ENCODE results near the gene METAP2. TPM values are rescaled to one million over a fixed set of nuclear protein-coding genes. Genes with fewer than 3 reads are reported as not detected.

METAP2 gene
- total RNA-seq, 2 donors from 2014 or later: 50.7 to 60.3 TPM

DNA sequence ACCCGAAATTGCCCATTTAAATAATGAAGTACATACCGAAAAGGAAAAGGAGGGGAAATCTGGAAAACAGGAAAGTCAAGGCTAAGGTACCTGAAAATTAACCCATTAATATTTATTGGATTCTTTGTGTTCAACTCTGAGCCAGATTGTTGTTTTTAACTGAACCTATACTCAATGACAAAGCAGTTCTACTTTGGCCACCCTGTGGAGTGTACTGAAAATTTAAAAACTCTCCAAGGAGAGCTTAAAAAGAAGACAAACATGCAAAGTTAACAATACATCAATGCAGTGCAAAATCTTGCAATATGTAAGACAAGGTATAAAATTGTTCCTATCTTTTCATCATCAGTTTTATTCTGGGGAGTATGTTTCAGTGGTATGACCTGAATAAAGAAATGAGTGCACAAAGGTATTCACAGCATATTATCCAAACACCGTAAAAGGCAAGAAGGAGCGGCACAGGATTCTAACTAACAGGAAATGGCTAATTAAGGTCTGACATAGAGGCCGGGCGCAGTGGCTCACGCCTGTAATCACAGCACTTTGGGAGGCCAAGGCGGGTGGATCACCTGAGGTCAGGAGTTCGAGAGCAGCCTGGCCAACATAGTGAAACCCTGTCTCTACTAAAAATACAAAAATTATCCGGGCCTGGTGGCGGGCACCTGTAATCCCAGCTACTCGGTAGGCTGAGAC lies 75.6 kb downstream of the METAP2 start:
- no peaks in the 10 kb centered on the region for H3K9me3 ChIP-seq (ENCODE audit: control insufficient read depth, low read length, poor library complexity, severe bottlenecking)
- H3K27me3 Mint-ChIP-seq: peaks cover 18% of the 10 kb centered on the region
- no peak for ATAC-seq
- no peaks in the 10 kb centered on the region for H3K36me3 Mint-ChIP-seq (ENCODE audit: low read depth)
- peaks cover 22% of the 10 kb centered on the region for H3K4me1 Mint-ChIP-seq
- no peak for DNase-seq
- peak overlapping the region; percentile 68 for H3K27ac Mint-ChIP-seq
- peak overlapping the region; percentile 90 for H3K4me3 Mint-ChIP-seq

DNA sequence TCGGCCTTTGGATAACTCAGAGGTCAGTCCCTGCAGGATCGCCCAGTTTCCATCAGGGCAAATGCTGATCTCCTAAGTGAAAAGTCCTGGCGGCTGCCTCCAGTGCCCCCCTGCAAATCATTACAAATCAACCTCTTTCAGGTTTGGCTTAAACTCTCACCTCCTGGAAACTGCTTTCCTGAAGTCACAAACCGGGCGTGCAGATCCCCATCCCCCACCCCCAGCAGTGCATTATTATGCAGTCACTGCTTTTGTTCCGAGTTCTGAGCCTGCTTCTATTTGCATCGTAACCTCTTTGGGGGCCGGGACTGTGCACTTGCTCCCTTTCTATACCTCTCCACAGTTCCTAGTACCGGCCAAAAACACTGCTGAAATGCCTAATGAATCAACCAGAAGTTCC lies 77.4 kb downstream of the METAP2 start, which contains the start of gene USP44:
TSS of gene USP44 (minus strand) at position 172 of the 400 bp plus-strand sequence. CDS start 17,220 bp downstream, outside the sequence.
- ATAC-seq: no peak
- H3K27me3 Mint-ChIP-seq: peaks cover 13% of the 10 kb centered on the region
- H3K27ac Mint-ChIP-seq: no peak within 1 kb of the TSS
- peaks cover 17% of the 10 kb centered on the region for H3K4me1 Mint-ChIP-seq
- no peaks in the 10 kb centered on the region for H3K36me3 Mint-ChIP-seq (ENCODE audit: low read depth)
- peak within 1 kb of the TSS; percentile 61 for H3K4me3 Mint-ChIP-seq
- DNase-seq: no peak
- no peaks in the 10 kb centered on the region for H3K9me3 ChIP-seq (ENCODE audit: control insufficient read depth, low read length, poor library complexity, severe bottlenecking)

DNA sequence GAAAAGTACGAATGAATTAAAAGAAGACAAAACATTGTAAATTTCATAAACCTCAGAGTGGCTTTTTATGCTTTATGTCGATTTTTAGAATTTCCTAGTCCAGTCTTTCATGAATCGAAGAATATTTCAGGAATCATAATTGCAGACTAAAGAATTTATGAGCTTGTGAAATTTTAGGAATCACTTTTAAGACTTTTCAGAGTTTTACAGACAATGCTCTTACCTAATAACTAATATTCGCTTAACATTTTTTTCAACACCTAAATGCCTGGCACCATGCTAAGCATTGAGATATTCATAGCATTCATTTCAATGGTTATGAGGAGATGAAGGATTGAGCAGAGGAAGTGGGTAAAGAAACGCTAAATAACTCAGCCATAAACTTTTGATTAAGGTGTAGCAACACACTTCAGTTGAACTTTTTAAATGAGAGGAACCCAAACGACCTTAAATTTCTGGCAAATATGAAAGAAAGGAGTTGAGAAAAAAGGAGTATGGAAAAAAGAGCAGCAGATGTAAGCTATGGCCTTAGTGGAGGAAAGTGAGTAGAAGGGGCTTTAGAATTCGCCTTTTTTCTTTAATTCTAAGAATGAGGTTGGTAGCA lies 78.1 kb downstream of the METAP2 start:
- peak overlapping the region; percentile 61 for H3K4me3 Mint-ChIP-seq
- H3K27ac Mint-ChIP-seq: no peak overlapping the region
- DNase-seq: no peak
- no peaks in the 10 kb centered on the region for H3K36me3 Mint-ChIP-seq (ENCODE audit: low read depth)
- no peak for ATAC-seq
- H3K4me1 Mint-ChIP-seq: peaks cover 17% of the 10 kb centered on the region
- H3K27me3 Mint-ChIP-seq: peaks cover 7% of the 10 kb centered on the region
- H3K9me3 ChIP-seq (ENCODE audit: control insufficient read depth, low read length, poor library complexity, severe bottlenecking): no peaks in the 10 kb centered on the region

DNA sequence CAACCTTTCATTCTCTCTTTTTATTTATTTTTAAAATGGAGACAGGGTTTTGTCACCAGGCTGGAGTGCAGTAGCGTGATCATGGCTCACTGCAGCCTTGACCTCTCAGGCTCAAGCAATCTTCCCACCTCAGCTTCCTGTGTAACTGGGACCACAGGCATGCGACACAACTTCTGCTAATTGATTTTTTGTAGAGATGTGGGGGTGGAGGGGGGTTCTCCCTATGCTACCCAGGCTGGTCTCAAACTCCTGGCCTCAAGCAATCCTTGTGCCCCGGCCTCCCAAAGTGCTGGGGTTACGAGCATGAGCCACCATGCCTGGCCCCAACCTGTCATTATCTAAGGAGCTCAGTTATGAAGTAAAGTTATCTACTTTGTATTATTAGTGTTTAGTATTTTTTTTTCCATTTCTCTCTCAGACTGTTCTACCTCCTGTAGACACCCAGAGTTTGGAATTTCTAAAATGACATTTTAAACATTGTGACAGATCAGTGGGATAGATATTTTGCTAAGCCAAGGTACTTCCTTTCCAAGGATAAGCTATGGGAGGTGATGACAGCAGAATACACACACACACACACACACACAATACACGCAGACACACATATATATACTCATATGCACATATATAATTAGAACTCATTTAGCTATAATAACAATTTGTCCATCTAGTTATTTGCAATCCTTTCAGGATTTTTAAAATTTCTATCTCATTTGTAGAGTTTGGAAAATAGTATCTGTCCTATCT lies 79.4 kb downstream of the METAP2 start:
- ATAC-seq (no peak), DNase-seq (no peak)

DNA sequence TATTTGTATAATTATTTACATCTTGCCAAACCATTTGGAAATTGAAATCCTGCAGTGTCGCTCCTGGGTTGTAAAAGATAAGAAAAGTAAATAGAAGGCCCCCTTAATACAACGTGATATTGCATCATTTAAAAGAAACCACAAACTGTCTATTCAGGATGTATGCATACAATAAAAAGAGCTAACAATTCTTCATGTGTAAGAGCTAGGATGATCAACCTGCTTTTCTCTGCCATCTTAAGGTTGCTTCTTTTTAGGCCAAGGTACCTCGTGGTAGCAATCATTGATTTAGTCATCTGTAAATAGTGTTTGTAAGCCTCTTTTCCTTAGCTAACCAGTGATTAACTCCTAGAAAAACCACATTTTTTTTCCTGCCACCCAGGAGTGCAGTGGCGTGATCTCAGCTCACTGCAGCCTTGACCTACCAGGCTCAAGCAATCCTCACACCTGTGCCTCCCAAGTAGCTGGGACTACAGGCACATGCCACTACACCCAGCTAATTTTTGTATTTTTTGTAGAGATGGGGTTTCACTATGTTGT lies 80.7 kb downstream of the METAP2 start:
- H3K9me3 ChIP-seq (ENCODE audit: control insufficient read depth, low read length, poor library complexity, severe bottlenecking): no peaks in the 10 kb centered on the region
- DNase-seq (no peak), ATAC-seq (no peak)
- H3K4me1 Mint-ChIP-seq: peaks cover 11% of the 10 kb centered on the region
- no peak overlapping the region for H3K27ac Mint-ChIP-seq
- peaks cover 4% of the 10 kb centered on the region for H3K27me3 Mint-ChIP-seq
- no peak overlapping the region for H3K4me3 Mint-ChIP-seq
- H3K36me3 Mint-ChIP-seq (ENCODE audit: low read depth): no peaks in the 10 kb centered on the region

More for the DNA sequence above, 79.4 kb downstream of the METAP2 start:
- Mint-ChIP-seq H3K27ac (no peak overlapping the region), H3K27me3 (no peaks in the 10 kb centered on the region), H3K4me1 (peaks cover 7% of the 10 kb centered on the region), H3K36me3 (ENCODE audit: low read depth) (no peaks in the 10 kb centered on the region), H3K4me3 (no peak overlapping the region)
- no peaks in the 10 kb centered on the region for H3K9me3 ChIP-seq (ENCODE audit: control insufficient read depth, low read length, poor library complexity, severe bottlenecking)

DNA sequence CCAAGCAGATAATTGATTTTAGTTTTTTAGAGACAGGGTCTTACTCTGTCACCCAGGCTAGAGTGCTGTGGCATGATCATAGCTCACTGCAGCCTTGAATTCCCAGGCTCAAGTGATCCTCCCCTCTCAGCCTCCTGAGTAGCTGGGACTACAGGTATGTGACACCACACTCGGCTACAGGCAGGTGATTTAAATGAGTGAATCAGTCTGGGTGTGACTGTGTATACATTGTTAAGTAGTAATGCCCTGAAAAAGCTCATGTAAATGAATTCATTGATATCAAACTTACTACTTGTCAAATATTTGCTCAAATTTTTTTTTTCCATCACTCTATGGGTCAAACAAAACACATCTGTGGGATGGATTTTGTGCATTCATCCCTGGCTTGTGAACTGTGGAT lies 83.7 kb downstream of the METAP2 start:
- Mint-ChIP-seq H3K36me3 (ENCODE audit: low read depth) (peaks cover 5% of the 10 kb centered on the region), H3K4me1 (peaks cover 6% of the 10 kb centered on the region), H3K4me3 (no peak overlapping the region), H3K27me3 (peaks cover 16% of the 10 kb centered on the region), H3K27ac (no peak overlapping the region)
- H3K9me3 ChIP-seq (ENCODE audit: control insufficient read depth, low read length, poor library complexity, severe bottlenecking): no peaks in the 10 kb centered on the region
- ATAC-seq (no peak), DNase-seq (no peak)

Other genes starting within 250 kb of the METAP2 start
- gene USP44, start 77.3 kb downstream of the METAP2 start, total RNA-seq: 1 to 10 TPM; 1.6 to 2.2 TPM